EL (cell line): ENCODE results near the gene ZFP64.

ENCODE experiments used
- DNase-seq: peaks from one replicate; pipeline ENCODE4 v3.0.0-alpha.2; 2016

Gene ZFP64

GRCh38 chr20:52103913-52104545 is 87.5 kb downstream of the ZFP64 start:
- DNase-seq = peak; percentile 39

GRCh38 chr20:52103335-52103912 is 88.2 kb downstream of the ZFP64 start:
- peak; percentile 55 for DNase-seq

GRCh38 chr20:52102559-52102958 is 89.0 kb downstream of the ZFP64 start:
- DNase-seq = no peak

GRCh38 chr20:52102126-52102525 is 89.5 kb downstream of the ZFP64 start:
- no peak for DNase-seq
